Measurements from ENCODE around the gene DNAJC17. TPM values are rescaled to one million over a fixed set of nuclear protein-coding genes. Genes with fewer than 3 reads are reported as not detected.

The DNAJC17 gene
- total and polyA plus RNA-seq, 2 of the 13 experiments (the other 11 are each of a cell fraction or from before 2014, with no cell fraction given), result 22.2 to 26.5 TPM

GRCh38 chr15:40793216-40793989, 13.9 kb downstream of the DNAJC17 start:
- intact Hi-C loops (cut with micrococcal nuclease; ENCODE audit: unreplicated experiment) (no loop called here), in situ Hi-C loops (cut with HindIII; ENCODE audit: extremely low pct_ligation_motif_present, low pct_unique_long_range_greater_than_20kb) (no loop called here)
- ChIA-PET CTCF (ENCODE audit: low intra/inter-chr PET ratio, low total read pairs) (no interaction called here), POLR2A (interaction anchor here (0.6 to 2.4 kb wide), 6 partner anchors 8 to 99 kb away, joined by 3 to 8 read pairs (median 4); partner anchors contain the start of genes DNAJC17, GCHFR, RAD51 and ZFYVE19)
- Histone ChIP-seq H3K4me2 (ENCODE audit: low read depth, low read length) (peak overlapping the region; percentile 71), H2AFZ (ENCODE audit: low read length) (no peak overlapping the region), H3K4me3 (replicated peaks in 1 of 3; ENCODE audit: insufficient read depth in 1 of 3, low read depth in 2 of 3, low read length in 3 of 3) (peak overlapping the region in 2 of 3 experiments; percentile 1 to 14; a peak in 2 of 6 replicates), H3K9me3 (ENCODE audit: low read length) (no peaks in the 10 kb centered on the region), H3K79me2 (ENCODE audit: insufficient read depth, low read length) (peaks cover 18% of the 10 kb centered on the region), H3K27ac (ENCODE audit: extremely low read length, insufficient read depth, low read length) (peak overlapping the region; percentile 96), H4K20me1 (ENCODE audit: insufficient read depth, low read length) (no peaks in the 10 kb centered on the region), H3K36me3 (replicated peaks in 1 of 2; ENCODE audit: control insufficient read depth in 1 of 2, insufficient read depth in 2 of 2, low read length in 2 of 2) (peaks cover 0 to 4% of the 10 kb centered on the region in 2 experiments; a peak in 1 of 5 replicates), H3K9ac (ENCODE audit: insufficient read depth, low read depth, low read length) (peak overlapping the region; percentile 56), H3K4me1 (ENCODE audit: insufficient read depth, low read length) (peaks cover 50% of the 10 kb centered on the region), H3K27me3 (ENCODE audit: control insufficient read depth in 1 of 2, insufficient read depth in 2 of 2, low read length in 2 of 2) (no peaks in the 10 kb centered on the region)
- 19% methylated on average over 9 of the region's 9 CpGs for WGBS (ENCODE audit: low lambda C conversion rate)
- no TSS peak for BruUV-seq (replicated peaks)
- ATAC-seq (peak; percentile 94), DNase-seq (ENCODE audit: low spot score) (peak; percentile 96), FAIRE-seq (peak; percentile 76)
- TF ChIP-seq ZNF335 (CRISPR knock-in tag; IDR thresholded peaks at IDR 0.05), result peak; percentile 17; the same call in 1 of the 2 replicates
- 0 out of 2 replicates have a peak, but pooled peaks have one; percentile 48 for TF ChIP-seq KAT8 (CRISPR knock-in tag; IDR thresholded peaks at IDR 0.05)
- TF ChIP-seq ZNF17 (CRISPR knock-in tag; IDR thresholded peaks at IDR 0.05), result no peak
- TF ChIP-seq HOXA3 (CRISPR knock-in tag; IDR thresholded peaks at IDR 0.05), result peak; percentile 73
- peak; percentile 69; the same call in 1 of the 2 replicates for TF ChIP-seq TBX2 (CRISPR knock-in tag; IDR thresholded peaks at IDR 0.05; ENCODE audit: borderline replicate concordance)
- no peak for TF ChIP-seq ZMAT3 (CRISPR knock-in tag; conservative IDR thresholded peaks at IDR 0.05)
- peak; percentile 49 for TF ChIP-seq CEBPG (CRISPR knock-in tag; IDR thresholded peaks at IDR 0.05)
- TF ChIP-seq RNF2 (conservative IDR thresholded peaks at IDR 0.05; ENCODE audit: low read depth), result no peak
- peak; percentile 78; the same call in 1 of the 2 replicates for TF ChIP-seq TRAFD1 (CRISPR knock-in tag; IDR thresholded peaks at IDR 0.05; ENCODE audit: borderline replicate concordance)
- TF ChIP-seq ZNF124 (CRISPR knock-in tag; IDR thresholded peaks at IDR 0.05), result no peak
- TF ChIP-seq REST (IDR thresholded peaks at IDR 0.05; ENCODE audit: borderline replicate concordance in 1 of 2, low read depth in 1 of 2, low read length in 2 of 2), result 0 out of 4 replicates have a peak, but pooled peaks of 1 of the 2 experiments have one; percentile 12
- no peak; the same call in 1 of the 2 replicates for TF ChIP-seq AHDC1 (CRISPR knock-in tag; IDR thresholded peaks at IDR 0.05; ENCODE audit: borderline replicate concordance)

All from HepG2 (cell line).